ENCODE measurements around the gene JCAD. TPM values are rescaled to one million over a fixed set of nuclear protein-coding genes. Genes with fewer than 3 reads are reported as not detected.

Gene JCAD
- total RNA-seq, 4 donors from 2014 or later = 30.0 to 65.3 (median 44.2) TPM

- TF ChIP-seq EP300 (IDR thresholded peaks at IDR 0.05) (peak in 1 of 2 donors; percentile 58), POLR2A (IDR thresholded peaks at IDR 0.05) (no peak), CTCF (IDR thresholded peaks at IDR 0.05) (no peak)
- DNase-seq (ENCODE audit: low spot score in 2 of 2) = no peak
- Histone ChIP-seq H3K36me3 (peaks cover 0 to 25% (median 0%) of the 10 kb centered on the region in 3 donors), H3K4me1 (peaks cover 0 to 17% (median 2%) of the 10 kb centered on the region in 4 donors), H3K9me3 (no peaks in the 10 kb centered on the region), H3K27me3 (no peaks in the 10 kb centered on the region), H3K4me3 (no peak overlapping the region), H3K27ac (peak overlapping the region in 1 of 4 donors; percentile 12)
- 62 to 66% methylated on average over 8 of the region's 8 CpGs for WGBS, 2 donors
These were observed 17.9 kb downstream of the JCAD start for GRCh38 chr10:30041196-30042105.

- TF ChIP-seq EP300 (IDR thresholded peaks at IDR 0.05) (no peak), CTCF (IDR thresholded peaks at IDR 0.05) (no peak), POLR2A (IDR thresholded peaks at IDR 0.05) (no peak)
- no peak overlapping the region for H3K4me3 ChIP-seq
- peak overlapping the region in 1 of 4 donors; percentile 12 for H3K27ac ChIP-seq
- 92 to 94% methylated on average over 8 of the region's 8 CpGs for WGBS, 2 donors
- H3K27me3 ChIP-seq = no peaks in the 10 kb centered on the region
- H3K36me3 ChIP-seq = peaks cover 0 to 18% (median 0%) of the 10 kb centered on the region in 3 donors
- H3K9me3 ChIP-seq = no peaks in the 10 kb centered on the region
- peaks cover 0 to 20% (median 2%) of the 10 kb centered on the region in 4 donors for H3K4me1 ChIP-seq
- DNase-seq (ENCODE audit: low spot score in 2 of 2) = no peak
These were observed 18.8 kb downstream of the JCAD start for GRCh38 chr10:30040597-30040996.

GRCh38 chr10:30039988-30040387 lies 19.4 kb downstream of the JCAD start:
- H3K4me1 ChIP-seq = peaks cover 0 to 20% (median 2%) of the 10 kb centered on the region in 4 donors
- no peak for TF ChIP-seq CTCF (IDR thresholded peaks at IDR 0.05)
- TF ChIP-seq POLR2A (IDR thresholded peaks at IDR 0.05) = no peak
- no peak for TF ChIP-seq EP300 (IDR thresholded peaks at IDR 0.05)
- no peak for DNase-seq (ENCODE audit: low spot score in 2 of 2)
- no peaks in the 10 kb centered on the region for H3K27me3 ChIP-seq
- H3K9me3 ChIP-seq = no peaks in the 10 kb centered on the region
- WGBS, 2 donors = 85 to 88% methylated on average over 8 of the region's 8 CpGs
- H3K36me3 ChIP-seq = peaks cover 0 to 12% (median 0%) of the 10 kb centered on the region in 3 donors
- no peak overlapping the region for H3K4me3 ChIP-seq
- H3K27ac ChIP-seq = no peak overlapping the region

GRCh38 chr10:30039567-30039966 lies 19.8 kb downstream of the JCAD start:
- Histone ChIP-seq H3K27ac (no peak overlapping the region), H3K4me1 (peaks cover 0 to 20% (median 2%) of the 10 kb centered on the region in 4 donors), H3K9me3 (no peaks in the 10 kb centered on the region), H3K27me3 (no peaks in the 10 kb centered on the region), H3K36me3 (peaks cover 0 to 10% (median 0%) of the 10 kb centered on the region in 3 donors), H3K4me3 (no peak overlapping the region)
- no peak for DNase-seq (ENCODE audit: low spot score in 2 of 2)
- WGBS, 2 donors = 48 to 61% methylated on average over 7 to 14 of the region's 14 CpGs
- no peak for TF ChIP-seq CTCF (IDR thresholded peaks at IDR 0.05)
- TF ChIP-seq EP300 (IDR thresholded peaks at IDR 0.05) = no peak
- no peak for TF ChIP-seq POLR2A (IDR thresholded peaks at IDR 0.05)
